Adipocyte (in vitro differentiated cells): ENCODE results near the gene TICRR.

ENCODE experiments used
- DNase-seq: peaks from one replicate; pipeline ENCODE4 v3.0.0-alpha.2; 2015; ENCODE audit warnings: low read depth
- H3K27me3 ChIP-seq: replicated peaks from 2 replicates; pipeline ENCODE4 v1.7.0; 2013; ENCODE audit warnings: mild to moderate bottlenecking, low read length, moderate library complexity; ENCODE audit not compliant: control insufficient read depth, insufficient read depth
- H3K36me3 ChIP-seq: 2 replicates; pipeline ENCODE4 v1.7.0; 2013; ENCODE audit warnings: low read length, mild to moderate bottlenecking, moderate library complexity; ENCODE audit not compliant: control insufficient read depth, insufficient read depth, severe bottlenecking
- H3K4me1 ChIP-seq: 2 replicates; pipeline ENCODE4 v1.7.0; 2013; ENCODE audit warnings: mild to moderate bottlenecking, low read length, moderate library complexity; ENCODE audit not compliant: control insufficient read depth, insufficient read depth
- H3K4me3 ChIP-seq: 2 replicates; pipeline ENCODE4 v1.7.0; 2013; ENCODE audit warnings: mild to moderate bottlenecking, low read length, moderate library complexity
- H3K9ac ChIP-seq: 2 replicates; pipeline ENCODE4 v1.7.0; 2013; ENCODE audit warnings: mild to moderate bottlenecking, low read length, moderate library complexity
- H3K9me3 ChIP-seq: 2 replicates; pipeline ENCODE4 v1.7.0; 2013; ENCODE audit warnings: mild to moderate bottlenecking, low read length, moderate library complexity; ENCODE audit not compliant: control insufficient read depth

TICRR gene

DNA sequence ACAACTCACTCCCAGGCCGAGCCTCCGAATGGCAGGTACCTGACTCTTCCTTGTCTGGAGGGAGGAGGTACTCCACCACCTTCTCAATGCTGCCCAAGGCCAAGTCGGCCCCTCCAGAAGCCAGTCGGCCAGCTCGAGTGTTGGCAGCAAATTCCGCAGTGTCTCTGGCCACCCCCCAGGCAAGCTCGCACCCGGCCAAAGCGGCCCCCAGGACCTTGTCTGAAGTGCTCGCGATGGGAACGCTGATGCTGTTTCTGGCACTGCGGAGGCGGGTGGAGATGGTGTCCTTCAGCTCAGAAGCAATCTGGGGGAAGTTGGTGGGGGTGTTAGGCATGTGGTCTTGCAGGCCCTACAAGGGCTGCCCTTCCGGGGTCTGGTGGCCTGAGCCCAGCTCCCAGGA is 94.7 kb downstream of the TICRR start:
- no peak for DNase-seq
- Histone ChIP-seq H3K27me3 (no peaks in the 10 kb centered on the region), H3K4me3 (no peak overlapping the region)

DNA sequence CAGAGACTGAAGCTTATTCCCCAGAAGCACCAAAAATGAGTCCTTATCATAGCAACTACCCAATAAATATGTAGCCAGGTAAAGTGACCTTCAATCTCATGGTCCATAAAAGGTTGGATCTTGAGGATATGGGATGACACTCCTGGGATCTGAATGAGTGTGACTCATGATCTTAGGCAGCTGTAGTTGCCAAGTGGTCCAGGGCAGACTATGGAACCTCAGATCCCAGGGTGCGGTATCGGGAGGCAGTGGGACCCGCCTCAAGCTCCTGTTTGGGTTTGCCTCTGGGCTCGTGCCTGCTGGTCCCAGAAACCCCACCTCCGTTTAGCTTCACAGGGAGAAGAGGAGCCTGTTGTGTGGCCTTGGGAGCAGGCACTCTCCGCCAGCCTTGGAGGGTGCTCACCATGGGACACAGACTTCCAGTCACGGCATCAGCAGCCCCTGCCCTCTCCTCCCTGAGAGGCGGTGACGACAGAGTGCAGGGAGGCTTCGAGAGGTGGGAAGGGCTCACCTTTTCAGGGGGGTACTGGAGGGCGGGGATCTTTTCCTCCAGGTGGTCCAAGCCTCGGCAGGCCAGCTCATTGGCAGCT is 95.8 kb downstream of the TICRR start:
- peak overlapping the region; percentile 46 for H3K9ac ChIP-seq
- no peak for DNase-seq
- no peaks in the 10 kb centered on the region for H3K9me3 ChIP-seq
- no peaks in the 10 kb centered on the region for H3K27me3 ChIP-seq
- H3K36me3 ChIP-seq, result peaks cover 97% of the 10 kb centered on the region
- no peak overlapping the region for H3K4me3 ChIP-seq
- peaks cover 70% of the 10 kb centered on the region for H3K4me1 ChIP-seq

More for the DNA sequence above, 94.7 kb downstream of the TICRR start:
- Histone ChIP-seq H3K9ac (peak overlapping the region; percentile 46), H3K4me1 (peaks cover 70% of the 10 kb centered on the region), H3K36me3 (peaks cover 88% of the 10 kb centered on the region), H3K9me3 (no peaks in the 10 kb centered on the region)

DNA sequence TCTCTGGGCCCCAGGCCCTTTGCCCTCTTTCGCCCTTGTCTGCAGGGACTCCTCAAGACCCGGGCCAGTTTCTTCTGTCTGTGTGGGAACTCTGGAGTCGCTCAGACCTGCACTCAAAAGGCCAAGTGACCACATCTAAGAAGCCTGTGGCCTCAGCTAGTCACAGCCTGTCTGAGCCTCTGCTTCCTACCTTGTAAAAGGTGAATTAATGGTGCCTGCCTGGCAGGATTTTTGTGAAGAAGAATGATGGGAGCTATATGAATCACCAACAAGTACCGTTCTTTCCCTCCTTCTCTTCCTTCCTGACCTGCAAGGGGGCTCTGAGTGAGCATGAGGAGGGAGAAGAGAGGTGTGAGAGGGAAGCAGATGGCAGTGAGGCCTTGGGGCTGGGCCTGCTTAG is 96.4 kb downstream of the TICRR start:
- no peak for DNase-seq
- Histone ChIP-seq H3K27me3 (no peaks in the 10 kb centered on the region), H3K9ac (peak overlapping the region; percentile 86), H3K4me1 (peaks cover 68% of the 10 kb centered on the region), H3K9me3 (no peaks in the 10 kb centered on the region), H3K36me3 (peaks cover 95% of the 10 kb centered on the region), H3K4me3 (no peak overlapping the region)

DNA sequence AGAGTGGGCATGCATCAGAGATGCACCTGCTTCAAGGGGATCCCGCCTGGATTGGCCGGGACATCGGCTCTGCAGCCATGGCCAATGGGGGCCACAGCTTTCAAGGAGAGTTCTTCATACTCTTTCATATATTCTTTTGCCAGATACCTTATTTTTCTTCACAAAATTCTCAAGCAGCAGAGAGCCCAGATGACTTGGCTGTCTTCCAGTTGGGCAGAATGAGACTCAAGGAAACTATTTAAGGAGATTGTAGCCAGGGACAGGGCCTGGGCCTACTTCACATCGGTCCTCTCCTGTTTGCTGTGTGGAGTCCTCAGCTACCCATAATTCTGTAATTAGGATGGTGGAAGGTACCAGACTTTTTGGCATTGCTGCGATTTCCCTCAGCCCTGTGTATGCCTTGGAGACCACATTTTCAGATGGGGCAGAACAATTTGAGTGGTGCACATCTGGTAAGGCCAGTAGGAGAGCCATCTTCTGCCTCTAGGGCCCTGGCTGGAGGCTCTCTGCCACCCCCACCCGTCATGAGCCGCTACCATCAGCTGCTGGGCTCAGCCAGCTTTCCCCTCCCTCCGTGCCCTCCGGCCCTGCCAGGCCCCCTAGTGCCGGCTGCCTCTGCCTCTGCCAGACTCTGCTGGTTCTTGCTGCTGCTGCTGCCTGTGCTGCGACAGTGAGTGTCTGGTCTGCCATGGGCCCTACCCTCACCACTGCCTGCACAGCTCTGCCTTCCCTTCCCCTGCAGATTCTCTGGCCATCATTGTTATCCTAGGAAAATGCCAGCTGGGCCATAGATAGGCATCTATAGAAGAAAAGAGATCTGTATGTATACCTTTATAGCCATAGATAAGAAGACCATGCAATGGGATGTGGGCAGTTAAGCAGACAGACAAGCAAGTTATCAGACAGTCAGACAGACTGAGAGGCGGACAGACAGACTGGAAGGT is 97.2 kb downstream of the TICRR start:
- no peaks in the 10 kb centered on the region for H3K27me3 ChIP-seq
- no peaks in the 10 kb centered on the region for H3K9me3 ChIP-seq
- DNase-seq, result peak; percentile 67
- peaks cover 62% of the 10 kb centered on the region for H3K4me1 ChIP-seq
- peaks cover 95% of the 10 kb centered on the region for H3K36me3 ChIP-seq
- peak overlapping the region; percentile 86 for H3K9ac ChIP-seq
- H3K4me3 ChIP-seq, result peak overlapping the region; percentile 63

- Histone ChIP-seq H3K9ac (peak overlapping the region; percentile 86), H3K4me1 (peaks cover 58% of the 10 kb centered on the region), H3K4me3 (peak overlapping the region; percentile 63), H3K36me3 (peaks cover 89% of the 10 kb centered on the region), H3K9me3 (no peaks in the 10 kb centered on the region), H3K27me3 (no peaks in the 10 kb centered on the region)
- DNase-seq, result no peak
Measured at GRCh38 chr15:89673165-89673512, 97.9 kb downstream of the TICRR start.

- H3K4me1 ChIP-seq, result peaks cover 58% of the 10 kb centered on the region
- peak overlapping the region; percentile 86 for H3K9ac ChIP-seq
- H3K27me3 ChIP-seq, result no peaks in the 10 kb centered on the region
- DNase-seq, result no peak
- H3K9me3 ChIP-seq, result no peaks in the 10 kb centered on the region
- peaks cover 76% of the 10 kb centered on the region for H3K36me3 ChIP-seq
- peak overlapping the region; percentile 63 for H3K4me3 ChIP-seq
Measured at GRCh38 chr15:89674526-89674925, 99.3 kb downstream of the TICRR start.

GRCh38 chr15:89675606-89676005 is 100.3 kb downstream of the TICRR start:
- no peak for DNase-seq
- Histone ChIP-seq H3K9ac (peak overlapping the region; percentile 86), H3K27me3 (no peaks in the 10 kb centered on the region), H3K4me1 (peaks cover 62% of the 10 kb centered on the region), H3K9me3 (no peaks in the 10 kb centered on the region), H3K36me3 (peaks cover 65% of the 10 kb centered on the region), H3K4me3 (peak overlapping the region; percentile 82)

GRCh38 chr15:89677381-89677780 is 102.1 kb downstream of the TICRR start:
- Histone ChIP-seq H3K36me3 (peaks cover 47% of the 10 kb centered on the region), H3K9ac (peak overlapping the region; percentile 86), H3K9me3 (no peaks in the 10 kb centered on the region), H3K4me3 (peak overlapping the region; percentile 82), H3K27me3 (no peaks in the 10 kb centered on the region), H3K4me1 (peaks cover 64% of the 10 kb centered on the region)
- DNase-seq, result no peak
